ENCODE data around the gene BTNL9. TPM values are rescaled to one million over a fixed set of nuclear protein-coding genes. Genes with fewer than 3 reads are reported as not detected.
"Not testable (repeated sequence)": the region's sequence is repeated elsewhere in the genome, so short reads cannot be mapped to it uniquely, and the experiment has no call there.

Gene BTNL9
- total RNA-seq, 1 donor from 2014 or later = 38.9 TPM

GRCh38 chr5:181088289-181088688 lies 48.2 kb downstream of the BTNL9 start:
- ATAC-seq (ENCODE audit: poor library complexity) (no peak), DNase-seq (no peak)
- intact Hi-C loops (cut with DNase I) = no loop called here

GRCh38 chr5:181092428-181092827 lies 52.4 kb downstream of the BTNL9 start:
- intact Hi-C loops (cut with DNase I) = no loop called here
- DNase-seq (no peak), ATAC-seq (ENCODE audit: poor library complexity) (no peak)

GRCh38 chr5:181095162-181095561 lies 55.1 kb downstream of the BTNL9 start:
- DNase-seq; ATAC-seq (ENCODE audit: poor library complexity); intact Hi-C loops (cut with DNase I): not testable (repeated sequence)

GRCh38 chr5:181096721-181097382 lies 56.8 kb downstream of the BTNL9 start:
- ATAC-seq (ENCODE audit: poor library complexity); intact Hi-C loops (cut with DNase I); DNase-seq: not testable (repeated sequence)

- ATAC-seq (ENCODE audit: poor library complexity); DNase-seq; intact Hi-C loops (cut with DNase I): not testable (repeated sequence)
Observed at GRCh38 chr5:181097383-181097753, 57.3 kb downstream of the BTNL9 start.

- ATAC-seq (ENCODE audit: poor library complexity) = peak; percentile 31
- DNase-seq; intact Hi-C loops (cut with DNase I): not testable (repeated sequence)
Observed at GRCh38 chr5:181097759-181098491, 57.9 kb downstream of the BTNL9 start.

GRCh38 chr5:181098762-181099601 lies 58.9 kb downstream of the BTNL9 start:
- DNase-seq (no peak), ATAC-seq (ENCODE audit: poor library complexity) (no peak)
- intact Hi-C loops (cut with DNase I) = no loop called here

- intact Hi-C loops (cut with DNase I) = no loop called here
- no peak for ATAC-seq (ENCODE audit: poor library complexity)
Observed at GRCh38 chr5:181099602-181100086, 59.6 kb downstream of the BTNL9 start.

GRCh38 chr5:181100121-181100875 lies 60.2 kb downstream of the BTNL9 start:
- ATAC-seq (ENCODE audit: poor library complexity) = no peak
- intact Hi-C loops (cut with DNase I) = no loop called here
- no peak for DNase-seq

More at GRCh38 chr5:181099602-181100086, 59.6 kb downstream of the BTNL9 start:
- DNase-seq = no peak

GRCh38 chr5:181101030-181101641 lies 61.1 kb downstream of the BTNL9 start:
- DNase-seq; ATAC-seq (ENCODE audit: poor library complexity); intact Hi-C loops (cut with DNase I): not testable (repeated sequence)

- ATAC-seq (ENCODE audit: poor library complexity); intact Hi-C loops (cut with DNase I); DNase-seq: not testable (repeated sequence)
Observed at GRCh38 chr5:181101930-181102674, 62.0 kb downstream of the BTNL9 start.

- peak; percentile 27 for ATAC-seq (ENCODE audit: poor library complexity)
- intact Hi-C loops (cut with DNase I); DNase-seq: not testable (repeated sequence)
Observed at GRCh38 chr5:181104259-181104568, 64.1 kb downstream of the BTNL9 start.

GRCh38 chr5:181104606-181105390 lies 64.7 kb downstream of the BTNL9 start:
- intact Hi-C loops (cut with DNase I); DNase-seq; ATAC-seq (ENCODE audit: poor library complexity): not testable (repeated sequence)

GRCh38 chr5:181105391-181106025 lies 65.4 kb downstream of the BTNL9 start:
- intact Hi-C loops (cut with DNase I) = no loop called here
- ATAC-seq (ENCODE audit: poor library complexity) = no peak
- no peak for DNase-seq

GRCh38 chr5:181107699-181108098 lies 67.6 kb downstream of the BTNL9 start:
- ATAC-seq (ENCODE audit: poor library complexity) = no peak
- no peak for DNase-seq
- intact Hi-C loops (cut with DNase I) = no loop called here

GRCh38 chr5:181108578-181109165 lies 68.6 kb downstream of the BTNL9 start:
- intact Hi-C loops (cut with DNase I) = no loop called here
- ATAC-seq (ENCODE audit: poor library complexity) (no peak), DNase-seq (no peak)

All from Right ventricle myocardium superior (tissue), 1 donor.